ENCODE results near the gene PCBP3. TPM values are rescaled to one million over a fixed set of nuclear protein-coding genes. Genes with fewer than 3 reads are reported as not detected.

PCBP3 gene
- total and polyA plus RNA-seq, 10 of the 15 experiments (the other 5 are each of a cell fraction or from before 2014, with no cell fraction given) = 0.09 to 1.3 (median 0.46) TPM; not detected in 3

GRCh38 chr21:45864436-45864835, 220.9 kb downstream of the PCBP3 start:
- FAIRE-seq (no peak), DNase-seq (ENCODE audit: low read depth, low spot score) (no peak), ATAC-seq (no peak)
- Histone ChIP-seq H3K27me3 (replicated peaks in 1 of 2; ENCODE audit: control insufficient read depth in 2 of 2, insufficient read depth in 2 of 2, low read length in 1 of 2) (no peaks in the 10 kb centered on the region), H3K4me2 (ENCODE audit: control insufficient read depth, insufficient read depth) (no peak overlapping the region), H3K79me2 (ENCODE audit: control insufficient read depth, insufficient read depth, low read length) (no peaks in the 10 kb centered on the region), H3K4me1 (ENCODE audit: control insufficient read depth, insufficient read depth, low read length) (no peaks in the 10 kb centered on the region), H2AFZ (ENCODE audit: control insufficient read depth, low read depth, low read length) (no peak overlapping the region), H3K4me3 (no peak overlapping the region), H3K27ac (ENCODE audit: control insufficient read depth, insufficient read depth) (no peak overlapping the region), H4K20me1 (ENCODE audit: control insufficient read depth, insufficient read depth) (no peaks in the 10 kb centered on the region), H3K9ac (ENCODE audit: control insufficient read depth, insufficient read depth, low read length) (no peak overlapping the region), H3K36me3 (ENCODE audit: control insufficient read depth in 2 of 2, insufficient read depth in 2 of 2, low read length in 1 of 2) (no peaks in the 10 kb centered on the region), H3K9me3 (replicated peaks; ENCODE audit: control insufficient read depth, insufficient read depth, low read length) (no peaks in the 10 kb centered on the region)
- ChIA-PET POLR2A (no interaction called here), SMC1A (ENCODE audit: uncharacterized antibody, unreplicated experiment) (no interaction called here), RAD21 (ENCODE audit: unreplicated experiment) (no interaction called here), CTCF (no interaction called here)
- TF ChIP-seq MYB (IDR thresholded peaks at IDR 0.05; ENCODE audit: borderline replicate concordance, low read depth, low read length) (no peak), CBX5 (IDR thresholded peaks at IDR 0.05; ENCODE audit: low read depth) (no peak), ZNF24 (IDR thresholded peaks at IDR 0.05) (no peak), POLR2AphosphoS2 (IDR thresholded peaks at IDR 0.05; ENCODE audit: low read depth, low read length) (no peak), BCL3 (IDR thresholded peaks at IDR 0.05; ENCODE audit: borderline replicate concordance, insufficient read depth, low read depth, low read length, poor library complexity, severe bottlenecking) (no peak), E2F8 (IDR thresholded peaks at IDR 0.05; ENCODE audit: low read depth, partially characterized antibody) (no peak), SKIL (IDR thresholded peaks at IDR 0.05; ENCODE audit: low read depth, poor library complexity, severe bottlenecking) (no peak), WRNIP1 (IDR thresholded peaks at IDR 0.05; ENCODE audit: borderline replicate concordance, low read depth, low read length) (no peak), TCF12 (IDR thresholded peaks at IDR 0.05; ENCODE audit: low read depth, low read length) (no peak), SPI1 (IDR thresholded peaks at IDR 0.05; ENCODE audit: borderline replicate concordance, insufficient read depth, low read depth, low read length) (no peak), ZNF274 (IDR thresholded peaks at IDR 0.05; ENCODE audit: insufficient read depth, insufficient read length) (no peak), NR2C1 (IDR thresholded peaks at IDR 0.05) (no peak)
- in situ Hi-C loops (cut with MboI) = no loop called here
- intact Hi-C loops (cut with micrococcal nuclease; ENCODE audit: unreplicated experiment) = no loop called here
- BruUV-seq (replicated peaks) = no TSS peak
- 37% methylated on average over 5 of the region's 5 CpGs for WGBS (ENCODE audit: insufficient coverage, insufficient replicate concordance, low lambda C conversion rate, missing lambda C conversion rate)

Measured in GM12878 (cell line).